HG02970 (cell line): ENCODE results near the gene VEGFD.
"Not testable (repeated sequence)": the region's sequence is repeated elsewhere in the genome, so short reads cannot be mapped to it uniquely, and the experiment has no call there.

Experiments
- ATAC-seq: cut with Tn5 transposase; IDR thresholded peaks from one replicate; pipeline ENCODE4 v1.9.1; 2021; ENCODE audit warnings: mild to moderate bottlenecking, moderate library complexity, moderate number of reproducible peaks; ENCODE audit not compliant: unreplicated experiment, low FRiP score

Gene VEGFD

DNA sequence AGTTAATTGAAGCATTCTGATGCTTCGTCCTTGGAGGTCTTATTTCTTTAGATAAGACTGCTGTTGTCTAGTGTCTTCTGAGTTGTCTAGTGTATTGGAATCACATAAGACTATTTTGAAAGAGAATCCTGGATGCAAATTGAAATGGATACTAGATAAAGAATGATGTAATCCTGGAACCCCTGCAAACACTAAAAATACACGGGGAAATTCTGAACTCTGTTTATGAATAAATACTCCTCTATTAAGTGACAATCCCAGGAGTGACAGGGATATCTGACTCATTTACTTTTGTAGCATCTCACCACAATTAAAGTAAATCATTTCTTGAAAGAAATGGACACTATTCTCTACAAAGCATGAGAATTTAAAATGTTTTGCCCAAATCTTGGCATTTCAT lies 69.7 kb downstream of the VEGFD start:
- no peak for ATAC-seq

DNA sequence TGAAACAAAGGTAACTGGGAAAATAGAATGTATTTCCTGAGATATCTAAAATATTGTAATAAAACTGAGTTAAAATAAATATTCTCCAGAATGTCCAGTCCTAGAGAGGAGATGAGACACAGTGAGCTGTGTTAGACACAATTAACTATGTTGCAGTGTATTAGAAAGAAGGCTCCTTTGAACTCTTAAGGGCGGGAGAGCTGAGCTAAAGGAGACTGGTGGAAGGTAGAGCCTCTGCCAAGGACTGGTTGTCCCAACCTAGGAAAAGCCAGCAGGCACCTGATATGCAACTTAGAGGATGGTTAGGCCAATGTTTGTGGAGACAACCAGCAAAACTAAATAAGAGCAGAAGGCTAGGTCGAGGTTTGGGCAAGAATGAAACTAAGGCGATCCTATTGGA lies 73.1 kb downstream of the VEGFD start:
- ATAC-seq = no peak

DNA sequence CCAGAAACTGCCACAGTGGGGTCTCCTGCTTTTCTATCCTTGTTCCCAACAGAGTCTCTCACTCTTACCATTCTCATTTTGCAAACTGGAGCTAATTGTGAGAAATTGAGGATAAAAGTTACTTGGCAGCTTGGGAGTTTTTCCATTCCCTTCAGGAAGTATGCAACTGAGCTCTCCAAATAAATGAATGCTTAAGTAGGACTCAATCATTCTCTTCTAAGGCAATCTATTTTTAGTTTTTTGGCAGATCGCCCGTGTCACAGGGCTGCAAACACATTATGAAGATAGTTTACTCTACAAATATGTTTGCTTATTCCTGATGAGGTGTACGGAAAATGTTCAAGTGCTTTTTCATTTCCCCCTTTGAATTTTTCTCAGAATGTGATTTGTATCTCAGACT lies 74.1 kb downstream of the VEGFD start:
- ATAC-seq = no peak

DNA sequence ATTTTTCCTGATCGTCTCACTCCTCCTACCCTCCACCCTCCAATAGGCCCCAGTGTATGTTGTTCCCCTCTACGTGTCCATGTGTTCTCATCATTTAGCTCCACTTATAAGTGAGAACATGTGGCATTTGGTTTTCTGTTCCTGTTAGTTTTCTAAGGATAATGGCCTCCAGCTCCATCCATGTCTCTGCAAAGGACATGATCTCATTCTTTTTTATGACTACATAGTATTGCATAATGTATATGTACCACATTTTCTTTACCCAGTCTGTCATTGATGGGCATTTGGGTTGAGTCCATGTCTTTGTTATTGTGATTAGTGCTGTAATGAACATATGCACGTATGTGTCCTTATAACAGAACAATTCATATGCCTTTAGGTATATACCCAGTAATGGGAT lies 78.3 kb downstream of the VEGFD start:
- not testable (repeated sequence) for ATAC-seq

DNA sequence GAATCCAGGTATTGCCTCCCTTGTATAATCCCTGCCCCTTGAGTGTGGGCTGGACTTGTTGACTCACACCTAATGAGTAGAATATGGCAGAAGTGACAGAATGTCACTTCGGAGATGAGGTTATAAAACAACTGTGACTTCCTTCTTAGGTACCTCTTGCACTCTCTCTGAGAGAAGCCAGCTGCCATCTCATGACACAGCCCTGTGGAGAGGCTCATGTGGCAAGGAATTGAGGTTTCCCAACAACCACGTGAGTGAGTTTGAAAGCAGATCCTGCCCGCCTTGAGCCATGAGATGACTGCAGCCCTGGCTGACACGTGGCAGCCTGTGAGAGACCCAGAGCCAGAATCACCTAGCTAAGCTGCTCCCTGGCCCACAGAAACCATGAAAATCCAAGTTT lies 82.3 kb downstream of the VEGFD start:
- no peak for ATAC-seq

DNA sequence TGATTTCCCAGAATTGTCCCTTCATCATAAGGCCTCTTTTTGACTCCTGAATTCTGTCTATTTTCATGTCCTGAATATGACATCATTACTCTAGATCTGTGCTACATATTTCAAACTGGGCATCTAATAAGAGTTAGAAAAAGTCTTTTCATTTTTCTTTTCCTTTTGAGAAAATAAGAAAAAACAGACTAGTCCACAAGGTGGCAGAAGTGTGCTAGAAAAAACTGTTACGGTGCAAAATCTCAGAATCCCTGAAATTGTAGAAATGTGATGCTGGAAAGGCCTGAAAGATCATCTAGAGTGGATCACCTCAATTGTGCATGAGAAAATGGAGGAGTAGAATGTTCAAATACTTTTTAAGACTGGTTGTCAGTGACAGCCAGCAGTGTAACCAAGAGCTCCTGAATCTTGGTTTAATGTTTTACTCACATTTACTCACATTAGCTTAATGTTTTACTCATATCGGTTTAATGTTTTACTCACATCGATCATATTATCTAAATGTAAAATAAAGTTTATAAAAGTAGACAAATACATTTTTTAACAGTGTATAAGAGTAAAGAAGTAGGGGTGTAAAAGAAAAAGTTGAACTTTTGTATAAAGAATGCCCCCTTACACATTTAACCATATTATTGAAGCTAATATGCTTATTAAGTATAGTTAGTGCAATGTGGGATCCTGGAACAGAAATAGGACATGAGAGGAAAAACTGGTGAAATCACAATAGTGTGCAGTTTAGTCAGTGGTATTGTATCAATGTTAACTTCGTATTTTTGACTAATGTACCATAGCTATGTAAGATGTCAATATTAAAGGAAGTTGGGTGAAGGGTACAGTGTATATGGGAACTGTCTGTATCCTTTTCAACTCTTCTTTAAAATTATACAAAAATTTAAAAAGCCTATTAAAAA lies 84.0 kb downstream of the VEGFD start:
- ATAC-seq = no peak

DNA sequence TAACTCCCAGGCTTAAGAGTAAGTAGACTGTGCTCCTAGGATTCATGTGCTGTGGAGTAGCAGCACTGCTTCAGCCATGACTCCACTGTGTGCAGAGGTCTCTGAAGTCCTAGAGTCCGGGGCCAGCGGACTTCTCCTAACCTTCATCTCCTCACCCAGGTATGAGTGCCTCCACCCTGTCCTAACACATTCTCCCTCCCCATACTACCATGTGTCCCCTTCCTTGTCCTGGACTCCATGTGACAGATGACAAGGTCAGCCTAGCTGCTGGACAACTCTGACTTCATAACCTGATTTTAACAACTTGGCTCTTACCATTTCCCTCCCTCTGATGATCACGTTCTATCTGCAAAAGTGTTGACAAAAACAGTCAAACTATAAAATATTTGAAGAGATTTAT lies 85.4 kb downstream of the VEGFD start:
- ATAC-seq = no peak

DNA sequence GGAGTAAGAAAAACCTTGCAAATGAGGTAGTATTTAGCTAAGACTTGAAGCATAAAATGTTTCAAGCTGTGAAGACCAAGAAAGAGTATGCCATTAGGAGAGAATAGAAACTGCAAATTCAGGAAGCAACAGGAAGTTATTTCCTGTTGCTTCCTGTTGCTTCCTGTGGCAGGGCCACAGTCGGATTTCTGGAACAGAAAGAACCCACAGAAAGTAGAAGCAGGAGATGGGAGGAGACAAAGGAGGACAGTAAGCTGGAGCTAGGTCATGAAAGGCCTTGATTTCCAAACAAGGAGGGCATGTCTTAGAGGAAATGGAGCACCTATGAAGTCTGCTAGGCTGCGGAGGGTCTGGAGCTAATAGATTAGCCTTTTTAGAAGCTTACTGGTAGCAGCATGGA lies 86.0 kb downstream of the VEGFD start:
- no peak for ATAC-seq
